OCI-LY1 (cell line): ENCODE measurements around the gene RBBP7.

ENCODE experiments used
- CTCF ChIP-seq: fragments of 200-600 bp; sonication (generic), shearing (Covaris generic); IDR thresholded peaks from 2 replicates; pipeline ENCODE4 v1.5.1; 2017; ENCODE audit warnings: mild to moderate bottlenecking, antibody characterized with exemption, low read length, moderate library complexity, mixed read lengths
- EZH2 ChIP-seq: fragments of 200-600 bp; sonication (generic), shearing (Covaris generic); IDR thresholded peaks from 2 replicates; pipeline ENCODE4 v1.8.0; 2017; ENCODE audit warnings: borderline replicate concordance, mixed run types, mild to moderate bottlenecking, antibody characterized with exemption, low read length, moderate library complexity, mixed read lengths

GRCh38 chrX:16868920-16869319 is 1.2 kb downstream of the RBBP7 start:
- TF ChIP-seq CTCF, result no peak
- TF ChIP-seq EZH2, result no peak
